HepG2 (cell line): ENCODE data around the gene CACNA1G. TPM values are rescaled to one million over a fixed set of nuclear protein-coding genes. Genes with fewer than 3 reads are reported as not detected.
A peak's percentile ranks its signal among the peaks of the same experiment; 100 is the strongest.

Source experiments
- BHLHE40 ChIP-seq: IDR thresholded peaks from 2 replicates; pipeline ENCODE4 v1.6.1; 2011; ENCODE audit warnings: low read length, improper control_type of control experiment
- BRD4 ChIP-seq: sonication (generic); formaldehyde crosslinking; IDR thresholded peaks from 2 replicates; pipeline ENCODE4 v1.4.0; 2020; ENCODE audit warnings: missing genetic modification reagents
- HDAC1 ChIP-seq: sonication (generic); formaldehyde crosslinking; IDR thresholded peaks from 2 replicates; pipeline ENCODE4 v1.5.1; 2020; ENCODE audit warnings: mild to moderate bottlenecking, missing genetic modification reagents
- HNF1B ChIP-seq: sonication (generic); formaldehyde crosslinking; IDR thresholded peaks from 2 replicates; pipeline ENCODE4 v1.5.1; 2020; ENCODE audit warnings: mild to moderate bottlenecking, moderate library complexity, missing genetic modification reagents
- IRF2 ChIP-seq: IDR thresholded peaks from 2 replicates; pipeline ENCODE4 v1.6.1; 2018; ENCODE audit warnings: missing genetic modification reagents, missing compliant biosample characterization
- MED1 ChIP-seq: sonication (generic); formaldehyde crosslinking; IDR thresholded peaks from 2 replicates; pipeline ENCODE4 v1.4.0; 2020; ENCODE audit warnings: missing genetic modification reagents
- MIER3 ChIP-seq: IDR thresholded peaks from 2 replicates; pipeline ENCODE4 v1.6.1; 2016; ENCODE audit warnings: missing compliant biosample characterization, borderline replicate concordance
- MTA1 ChIP-seq: sonication (generic); formaldehyde crosslinking; IDR thresholded peaks from 2 replicates; pipeline ENCODE4 v1.4.0; 2020; ENCODE audit warnings: missing genetic modification reagents, mild to moderate bottlenecking, borderline replicate concordance
- NFE2 ChIP-seq: sonication (generic); formaldehyde crosslinking; IDR thresholded peaks from 2 replicates; pipeline ENCODE4 v1.4.0; 2020; ENCODE audit warnings: missing genetic modification reagents
- NR2F2 ChIP-seq: IDR thresholded peaks from 2 replicates; pipeline ENCODE4 v1.6.1; 2012; ENCODE audit warnings: low read depth, inconsistent platforms, borderline replicate concordance
- PHF21A ChIP-seq: sonication (generic); formaldehyde crosslinking; IDR thresholded peaks from 2 replicates; pipeline ENCODE4 v1.5.0; 2020; ENCODE audit warnings: mild to moderate bottlenecking, missing genetic modification reagents
- PHF5A ChIP-seq: IDR thresholded peaks from one replicate; pipeline ENCODE4 v1.6.1; 2018; ENCODE audit warnings: low read depth, missing genetic modification reagents; ENCODE audit not compliant: unreplicated experiment
- POLR2AphosphoS5 ChIP-seq: IDR thresholded peaks from 2 replicates; pipeline ENCODE4 v1.6.1; 2012; ENCODE audit warnings: low read depth, low read length
- SP4 ChIP-seq: sonication (generic); formaldehyde crosslinking; IDR thresholded peaks from 2 replicates; pipeline ENCODE4 v1.8.1; 2023; ENCODE audit warnings: mild to moderate bottlenecking, missing genetic modification reagents
- TCF7L2 ChIP-seq: IDR thresholded peaks from 2 replicates; pipeline ENCODE4 v1.6.1; 2011; ENCODE audit warnings: mild to moderate bottlenecking, low read depth, low read length, moderate library complexity
- TEAD3 ChIP-seq: optimal IDR thresholded peaks from 2 replicates; pipeline ENCODE3; 2016; ENCODE audit warnings: borderline replicate concordance
- ZFP37 ChIP-seq: sonication (generic); formaldehyde crosslinking; IDR thresholded peaks from 2 replicates; pipeline ENCODE4 v1.4.0; 2020; ENCODE audit warnings: missing genetic modification reagents, borderline replicate concordance
- ZNF317 ChIP-seq: sonication (generic); formaldehyde crosslinking; IDR thresholded peaks from 2 replicates; pipeline ENCODE4 v1.5.0; 2020; ENCODE audit warnings: mild to moderate bottlenecking, missing genetic modification reagents
- ZNF549 ChIP-seq: sonication (generic); formaldehyde crosslinking; IDR thresholded peaks from 2 replicates; pipeline ENCODE4 v1.5.0; 2020; ENCODE audit warnings: missing genetic modification reagents
- ZNF562 ChIP-seq: sonication (generic); formaldehyde crosslinking; IDR thresholded peaks from 2 replicates; pipeline ENCODE4 v1.8.0; 2022; ENCODE audit warnings: missing genetic modification reagents, borderline replicate concordance
- ZNF570 ChIP-seq: sonication (generic); formaldehyde crosslinking; IDR thresholded peaks from 2 replicates; pipeline ENCODE4 v1.4.0; 2020; ENCODE audit warnings: mild to moderate bottlenecking, missing genetic modification reagents, borderline replicate concordance
- ZNF816 ChIP-seq: sonication (generic); formaldehyde crosslinking; IDR thresholded peaks from 2 replicates; pipeline ENCODE4 v1.8.0; 2022; ENCODE audit warnings: missing genetic modification reagents, mild to moderate bottlenecking, borderline replicate concordance
- polyA plus RNA-seq, 8 experiments: library from polyadenylated mRNA; depleted of rRNA in 3 of 8; stranded (reverse) in 7 of 8; unstranded in 1 of 8; fragments of >200 nt; fragmentation: Illumina TruSeq in 4 of 8; extraction: Trizol in 4 of 8; gene quantifications; 2 replicates each; pipeline versions ENCODE4 v1.2.1 to v1.2.3, GENCODE V29; 2011 to 2016; ENCODE audit warnings: low read depth in 4 of 8, missing spikeins in 1 of 8, mixed read lengths in 1 of 8; ENCODE audit not compliant: insufficient read depth in 1 of 8
- total RNA-seq, 5 experiments: library from RNA; depleted of rRNA; stranded (reverse); fragments of >200 nt; fragmentation: Illumina TruSeq; extraction: Trizol; gene quantifications; 2 replicates each; pipeline ENCODE4 v1.2.3, GENCODE V29; 2016; ENCODE audit warnings: low read depth in 1 of 5
- TF ChIP-seq, protein P1 (sequence below): sonication (generic); formaldehyde crosslinking; IDR thresholded peaks from 2 replicates; pipeline ENCODE4 v1.4.0; 2020; ENCODE audit warnings: missing genetic modification reagents
- TF ChIP-seq, protein P2 (sequence below): sonication (generic); formaldehyde crosslinking; IDR thresholded peaks from 2 replicates; pipeline ENCODE4 v1.4.0; 2020; ENCODE audit warnings: missing genetic modification reagents

Gene CACNA1G
- total and polyA plus RNA-seq, 2 of the 13 experiments (the other 11 are each of a cell fraction or from before 2014, with no cell fraction given), result 0.02 TPM; not detected in 1

DNA sequence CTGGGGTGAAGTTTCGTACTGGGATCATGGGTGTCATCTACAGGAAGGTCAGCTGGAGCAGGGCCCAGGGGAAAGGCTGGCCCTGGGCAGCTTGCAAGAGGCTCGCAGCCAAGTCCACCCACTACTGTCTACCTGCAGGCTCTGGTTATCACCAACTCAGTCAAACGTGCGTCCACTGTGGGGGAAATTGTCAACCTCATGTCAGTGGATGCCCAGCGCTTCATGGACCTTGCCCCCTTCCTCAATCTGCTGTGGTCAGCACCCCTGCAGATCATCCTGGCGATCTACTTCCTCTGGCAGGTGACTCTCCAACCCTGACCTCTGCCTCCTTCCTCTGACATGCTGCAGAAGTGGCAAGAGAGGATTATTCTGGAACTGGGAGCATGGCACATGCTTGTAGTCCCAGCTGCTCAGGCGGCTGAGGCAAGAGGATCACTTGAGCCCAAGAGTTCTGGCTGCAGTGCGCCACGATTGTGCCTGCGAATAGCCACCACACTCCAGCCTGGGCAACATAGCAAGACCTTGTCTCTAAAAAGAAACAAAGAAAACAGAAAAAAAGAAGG is 103.4 kb downstream of the CACNA1G start (continued):
- TF ChIP-seq IRF2, result peak; percentile 75; the same call in 1 of the 2 replicates
- TF ChIP-seq, protein P1, sequence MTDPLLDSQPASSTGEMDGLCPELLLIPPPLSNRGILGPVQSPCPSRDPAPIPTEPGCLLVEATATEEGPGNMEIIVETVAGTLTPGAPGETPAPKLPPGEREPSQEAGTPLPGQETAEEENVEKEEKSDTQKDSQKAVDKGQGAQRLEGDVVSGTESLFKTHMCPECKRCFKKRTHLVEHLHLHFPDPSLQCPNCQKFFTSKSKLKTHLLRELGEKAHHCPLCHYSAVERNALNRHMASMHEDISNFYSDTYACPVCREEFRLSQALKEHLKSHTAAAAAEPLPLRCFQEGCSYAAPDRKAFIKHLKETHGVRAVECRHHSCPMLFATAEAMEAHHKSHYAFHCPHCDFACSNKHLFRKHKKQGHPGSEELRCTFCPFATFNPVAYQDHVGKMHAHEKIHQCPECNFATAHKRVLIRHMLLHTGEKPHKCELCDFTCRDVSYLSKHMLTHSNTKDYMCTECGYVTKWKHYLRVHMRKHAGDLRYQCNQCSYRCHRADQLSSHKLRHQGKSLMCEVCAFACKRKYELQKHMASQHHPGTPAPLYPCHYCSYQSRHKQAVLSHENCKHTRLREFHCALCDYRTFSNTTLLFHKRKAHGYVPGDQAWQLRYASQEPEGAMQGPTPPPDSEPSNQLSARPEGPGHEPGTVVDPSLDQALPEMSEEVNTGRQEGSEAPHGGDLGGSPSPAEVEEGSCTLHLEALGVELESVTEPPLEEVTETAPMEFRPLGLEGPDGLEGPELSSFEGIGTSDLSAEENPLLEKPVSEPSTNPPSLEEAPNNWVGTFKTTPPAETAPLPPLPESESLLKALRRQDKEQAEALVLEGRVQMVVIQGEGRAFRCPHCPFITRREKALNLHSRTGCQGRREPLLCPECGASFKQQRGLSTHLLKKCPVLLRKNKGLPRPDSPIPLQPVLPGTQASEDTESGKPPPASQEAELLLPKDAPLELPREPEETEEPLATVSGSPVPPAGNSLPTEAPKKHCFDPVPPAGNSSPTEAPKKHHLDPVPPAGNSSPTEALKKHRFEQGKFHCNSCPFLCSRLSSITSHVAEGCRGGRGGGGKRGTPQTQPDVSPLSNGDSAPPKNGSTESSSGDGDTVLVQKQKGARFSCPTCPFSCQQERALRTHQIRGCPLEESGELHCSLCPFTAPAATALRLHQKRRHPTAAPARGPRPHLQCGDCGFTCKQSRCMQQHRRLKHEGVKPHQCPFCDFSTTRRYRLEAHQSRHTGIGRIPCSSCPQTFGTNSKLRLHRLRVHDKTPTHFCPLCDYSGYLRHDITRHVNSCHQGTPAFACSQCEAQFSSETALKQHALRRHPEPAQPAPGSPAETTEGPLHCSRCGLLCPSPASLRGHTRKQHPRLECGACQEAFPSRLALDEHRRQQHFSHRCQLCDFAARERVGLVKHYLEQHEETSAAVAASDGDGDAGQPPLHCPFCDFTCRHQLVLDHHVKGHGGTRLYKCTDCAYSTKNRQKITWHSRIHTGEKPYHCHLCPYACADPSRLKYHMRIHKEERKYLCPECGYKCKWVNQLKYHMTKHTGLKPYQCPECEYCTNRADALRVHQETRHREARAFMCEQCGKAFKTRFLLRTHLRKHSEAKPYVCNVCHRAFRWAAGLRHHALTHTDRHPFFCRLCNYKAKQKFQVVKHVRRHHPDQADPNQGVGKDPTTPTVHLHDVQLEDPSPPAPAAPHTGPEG (CRISPR knock-in tag), result no peak
- TF ChIP-seq MIER3 (CRISPR knock-in tag), result peak; percentile 47; the same call in 1 of the 2 replicates
- TF ChIP-seq NFE2 (CRISPR knock-in tag), result no peak
- no peak for TF ChIP-seq PHF5A (CRISPR knock-in tag)
- peak; percentile 40; the same call in 1 of the 2 replicates for TF ChIP-seq ZFP37 (CRISPR knock-in tag)
- 0 out of 2 replicates have a peak, but pooled peaks have one; percentile 46 for TF ChIP-seq ZNF317 (CRISPR knock-in tag)
- no peak for TF ChIP-seq ZNF562 (CRISPR knock-in tag)
- no peak for TF ChIP-seq ZNF816 (CRISPR knock-in tag)
- TF ChIP-seq NR2F2, result peak; percentile 50; the same call in 1 of the 2 replicates
- TF ChIP-seq SP4 (CRISPR knock-in tag), result peak; percentile 68; the same call in 1 of the 2 replicates
- TF ChIP-seq ZNF549 (CRISPR knock-in tag), result no peak
- peak; percentile 82 for TF ChIP-seq HDAC1 (CRISPR knock-in tag)
- no peak for TF ChIP-seq ZNF570 (CRISPR knock-in tag)
- no peak for TF ChIP-seq POLR2AphosphoS5
- TF ChIP-seq, protein P2, sequence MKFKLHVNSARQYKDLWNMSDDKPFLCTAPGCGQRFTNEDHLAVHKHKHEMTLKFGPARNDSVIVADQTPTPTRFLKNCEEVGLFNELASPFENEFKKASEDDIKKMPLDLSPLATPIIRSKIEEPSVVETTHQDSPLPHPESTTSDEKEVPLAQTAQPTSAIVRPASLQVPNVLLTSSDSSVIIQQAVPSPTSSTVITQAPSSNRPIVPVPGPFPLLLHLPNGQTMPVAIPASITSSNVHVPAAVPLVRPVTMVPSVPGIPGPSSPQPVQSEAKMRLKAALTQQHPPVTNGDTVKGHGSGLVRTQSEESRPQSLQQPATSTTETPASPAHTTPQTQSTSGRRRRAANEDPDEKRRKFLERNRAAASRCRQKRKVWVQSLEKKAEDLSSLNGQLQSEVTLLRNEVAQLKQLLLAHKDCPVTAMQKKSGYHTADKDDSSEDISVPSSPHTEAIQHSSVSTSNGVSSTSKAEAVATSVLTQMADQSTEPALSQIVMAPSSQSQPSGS (CRISPR knock-in tag), result no peak
- peak; percentile 59; the same call in 1 of the 2 replicates for TF ChIP-seq BHLHE40
- TF ChIP-seq TEAD3 (CRISPR knock-in tag), result peak; percentile 65
- no peak for TF ChIP-seq BRD4 (CRISPR knock-in tag)
- no peak for TF ChIP-seq TCF7L2
- peak; percentile 89 for TF ChIP-seq MED1 (CRISPR knock-in tag)
- TF ChIP-seq HNF1B, result peak; percentile 60; the same call in 1 of the 2 replicates
- TF ChIP-seq PHF21A (CRISPR knock-in tag), result no peak
- TF ChIP-seq MTA1 (CRISPR knock-in tag), result no peak; the same call in 1 of the 2 replicates
